NCI-H2107 (cell line): Measurements from ENCODE around the gene ACRBP.
A peak's percentile ranks its signal among the peaks of the same experiment; 100 is the strongest.
"Not testable (repeated sequence)": the region's sequence is repeated elsewhere in the genome, so short reads cannot be mapped to it uniquely, and the experiment has no call there.

ENCODE experiments used
- DNase-seq: peaks from one replicate; lab custom pipeline; 2025; lab: John Stamatoyannopoulos, UW

Gene ACRBP

GRCh38 chr12:6614513-6615172 lies 32.6 kb downstream of the ACRBP start:
- DNase-seq, result no peak

- DNase-seq, result peak; percentile 99
These were observed 33.3 kb downstream of the ACRBP start for GRCh38 chr12:6613776-6614512.

GRCh38 chr12:6613015-6613775 lies 34.0 kb downstream of the ACRBP start:
- DNase-seq, result peak; percentile 59

GRCh38 chr12:6612652-6613014 lies 34.6 kb downstream of the ACRBP start:
- no peak for DNase-seq

GRCh38 chr12:6612247-6612646 lies 35.0 kb downstream of the ACRBP start:
- no peak for DNase-seq

GRCh38 chr12:6608592-6609281 lies 38.5 kb downstream of the ACRBP start:
- no peak for DNase-seq

GRCh38 chr12:6607751-6608591 lies 39.3 kb downstream of the ACRBP start:
- DNase-seq, result peak; percentile 75

GRCh38 chr12:6606331-6607131 lies 40.7 kb downstream of the ACRBP start:
- DNase-seq, result no peak

GRCh38 chr12:6605421-6606330 lies 41.6 kb downstream of the ACRBP start:
- DNase-seq, result no peak

- DNase-seq, result no peak
These were observed 42.8 kb downstream of the ACRBP start for GRCh38 chr12:6604259-6605029.

- peak; percentile 82 for DNase-seq
These were observed 44.1 kb downstream of the ACRBP start for GRCh38 chr12:6603095-6603567.

- no peak for DNase-seq
These were observed 44.7 kb downstream of the ACRBP start for GRCh38 chr12:6602526-6602925.

GRCh38 chr12:6595673-6596072 lies 51.6 kb downstream of the ACRBP start:
- not testable (repeated sequence) for DNase-seq

GRCh38 chr12:6592087-6592486 lies 55.1 kb downstream of the ACRBP start:
- DNase-seq, result no peak
